ENCODE data around the gene SYT11. TPM values are rescaled to one million over a fixed set of nuclear protein-coding genes. Genes with fewer than 3 reads are reported as not detected.
A peak's percentile ranks its signal among the peaks of the same experiment; 100 is the strongest.

The SYT11 gene
- total and polyA plus RNA-seq, 9 of the 15 experiments (the other 6 are each of a cell fraction or from before 2014, with no cell fraction given): 0.05 to 0.18 (median 0.11) TPM

GRCh38 chr1:155856257-155856974 lies 3.0 kb upstream of the SYT11 start:
- TSS peak; percentile 74 for BruUV-seq (replicated peaks)
- ChIA-PET CTCF (ENCODE audit: low intra/inter-chr PET ratio) (no interaction called here), POLR2A (interaction anchor here (0.5 to 1.9 kb wide), 10 partner anchors 9 to 450 kb away, joined by 3 to 10 read pairs (median 4); no protein-coding TSS in a partner anchor)
- H3K4me3 ChIP-seq: peak overlapping the region; percentile 60
- in situ Hi-C loops (cut with MboI): no loop called here
- H2AFZ ChIP-seq (ENCODE audit: low read depth, low read length): peak overlapping the region; percentile 93
- H4K20me1 ChIP-seq (replicated peaks; ENCODE audit: control insufficient read depth, insufficient read depth, low read length): no peaks in the 10 kb centered on the region; the same call in 1 of the 2 replicates
- ATAC-seq (no peak), DNase-seq (ENCODE audit: extremely low read depth in 1 of 4, low spot score in 3 of 4) (no peak), FAIRE-seq (no peak)
- H3K79me2 ChIP-seq (ENCODE audit: control insufficient read depth, insufficient read depth, low read length): peaks cover 48% of the 10 kb centered on the region
- H3K4me2 ChIP-seq (ENCODE audit: insufficient read depth, low read length): peak overlapping the region; percentile 94
- intact Hi-C loops (cut with micrococcal nuclease): loop anchor here (2.0 kb wide), 1 partner anchor 54 kb away; the partner anchor contains the start of gene RIT1
- peak overlapping the region; percentile 92 for H3K27ac ChIP-seq (ENCODE audit: extremely low read depth, low read depth, low read length)
- TF ChIP-seq POLR2AphosphoS2 (IDR thresholded peaks at IDR 0.05; ENCODE audit: low read length): no peak
- TF ChIP-seq CLOCK (CRISPR knock-in tag; IDR thresholded peaks at IDR 0.05; ENCODE audit: borderline replicate concordance): no peak
- 0 out of 2 replicates have a peak, but pooled peaks have one; percentile 15 for TF ChIP-seq ZNF384 (IDR thresholded peaks at IDR 0.05; ENCODE audit: low read depth, low read length)
- 0 out of 2 replicates have a peak, but pooled peaks have one; percentile 14 for TF ChIP-seq BCOR (IDR thresholded peaks at IDR 0.05)
- 0 out of 2 replicates have a peak, but pooled peaks have one; percentile 81 for TF ChIP-seq KAT7 (CRISPR knock-in tag; IDR thresholded peaks at IDR 0.05; ENCODE audit: borderline replicate concordance)
- TF ChIP-seq TRIM28 (IDR thresholded peaks at IDR 0.05): no peak
- peak overlapping the region; percentile 87 to 99 for H3K9ac ChIP-seq (ENCODE audit: insufficient read depth in 1 of 2, low read depth in 2 of 2, low read length in 2 of 2)
- WGBS (ENCODE audit: insufficient coverage, low coverage, missing lambda C conversion rate): 4% methylated on average over 20 of the region's 20 CpGs
- H3K9me1 ChIP-seq (ENCODE audit: control insufficient read depth, insufficient read depth, low read length): no peaks in the 10 kb centered on the region
- no peaks in the 10 kb centered on the region for H3K9me3 ChIP-seq (replicated peaks; ENCODE audit: control insufficient read depth, insufficient read depth, low read depth, low read length)
- peaks cover 10 to 14% of the 10 kb centered on the region in 2 experiments; a peak in 4 of 5 replicates for H3K4me1 ChIP-seq (replicated peaks in 1 of 2; ENCODE audit: control insufficient read depth in 2 of 2, insufficient read depth in 2 of 2, low read length in 2 of 2)
- H3K36me3 ChIP-seq (ENCODE audit: control insufficient read depth, insufficient read depth, low read length): peaks cover 38% of the 10 kb centered on the region
- no peaks in the 10 kb centered on the region for H3K27me3 ChIP-seq (ENCODE audit: control insufficient read depth in 2 of 2, insufficient read depth in 2 of 2, low read length in 2 of 2)
